ENCODE measurements around the gene ERC2. TPM values are rescaled to one million over a fixed set of nuclear protein-coding genes. Genes with fewer than 3 reads are reported as not detected.
A peak's percentile ranks its signal among the peaks of the same experiment; 100 is the strongest.

Gene ERC2
- polyA plus RNA-seq, 3 donors = not detected

- Histone ChIP-seq H3K79me2 (ENCODE audit: insufficient read depth, low read length) (no peaks in the 10 kb centered on the region), H2AFZ (ENCODE audit: insufficient read depth, low read depth, low read length, poor library complexity, severe bottlenecking) (peak overlapping the region; percentile 26), H3K36me3 (replicated peaks in 1 of 2; ENCODE audit: control insufficient read depth in 1 of 2, insufficient read depth in 2 of 2, low read length in 2 of 2) (no peaks in the 10 kb centered on the region), H3K9ac (ENCODE audit: insufficient read depth, low read length, poor library complexity, severe bottlenecking) (no peak overlapping the region), H3K9me3 (replicated peaks in 1 of 2; ENCODE audit: control insufficient read depth in 1 of 2, insufficient read depth in 1 of 2, low read length in 2 of 2) (no peaks in the 10 kb centered on the region), H4K20me1 (ENCODE audit: insufficient read depth, low read length) (no peaks in the 10 kb centered on the region), H3K27me3 (ENCODE audit: control insufficient read depth in 2 of 2, insufficient read depth in 2 of 2, low read length in 2 of 2) (no peaks in the 10 kb centered on the region), H3K4me1 (ENCODE audit: control insufficient read depth in 1 of 2, insufficient read depth in 2 of 2, low read length in 2 of 2) (peaks cover 62 to 66% of the 10 kb centered on the region in 2 donors), H3K4me3 (replicated peaks in 1 of 3; ENCODE audit: low read depth in 2 of 3, low read length in 3 of 3) (peak overlapping the region in 1 of 3 experiments; percentile 4), H3K4me2 (replicated peaks; ENCODE audit: extremely low read depth, low read length, poor library complexity, severe bottlenecking) (no peak overlapping the region), H3K27ac (ENCODE audit: low read depth in 1 of 2, low read length in 2 of 2) (peak overlapping the region in 1 of 2 donors; percentile 74)
- Mint-ChIP-seq H3K4me1 (peaks cover 63% of the 10 kb centered on the region), H3K27ac (peak overlapping the region in 2 of 7 donors; percentile 56 to 81), H3K9me3 (peaks cover 0 to 2% (median 0%) of the 10 kb centered on the region in 7 donors), H3K36me3 (no peaks in the 10 kb centered on the region), H3K4me3 (no peak overlapping the region), H3K27me3 (ENCODE audit: low read depth in 3 of 3) (peaks cover 0 to 4% (median 2%) of the 10 kb centered on the region in 3 donors)
- WGBS (ENCODE audit: insufficient coverage) = 100% methylated on average over 1 of the region's 4 CpGs
- no peak for DNase-seq
- TF ChIP-seq CTCF (IDR thresholded peaks at IDR 0.05) = no peak
- intact Hi-C loops (cut with micrococcal nuclease) = no loop called here
Observed at GRCh38 chr3:55617385-55617784, 850.9 kb downstream of the ERC2 start.

- Histone ChIP-seq H3K4me3 (replicated peaks in 1 of 3; ENCODE audit: low read depth in 2 of 3, low read length in 3 of 3) (peak overlapping the region in 1 of 3 experiments; percentile 4), H3K9me3 (replicated peaks in 1 of 2; ENCODE audit: control insufficient read depth in 1 of 2, insufficient read depth in 1 of 2, low read length in 2 of 2) (no peaks in the 10 kb centered on the region), H3K4me1 (ENCODE audit: control insufficient read depth in 1 of 2, insufficient read depth in 2 of 2, low read length in 2 of 2) (peaks cover 67 to 72% of the 10 kb centered on the region in 2 donors), H3K79me2 (ENCODE audit: insufficient read depth, low read length) (no peaks in the 10 kb centered on the region), H3K27ac (ENCODE audit: low read depth in 1 of 2, low read length in 2 of 2) (peak overlapping the region; percentile 49 to 74), H3K36me3 (replicated peaks in 1 of 2; ENCODE audit: control insufficient read depth in 1 of 2, insufficient read depth in 2 of 2, low read length in 2 of 2) (no peaks in the 10 kb centered on the region), H3K27me3 (ENCODE audit: control insufficient read depth in 2 of 2, insufficient read depth in 2 of 2, low read length in 2 of 2) (no peaks in the 10 kb centered on the region), H4K20me1 (ENCODE audit: insufficient read depth, low read length) (no peaks in the 10 kb centered on the region), H3K4me2 (replicated peaks; ENCODE audit: extremely low read depth, low read length, poor library complexity, severe bottlenecking) (no peak overlapping the region), H2AFZ (ENCODE audit: insufficient read depth, low read depth, low read length, poor library complexity, severe bottlenecking) (peak overlapping the region; percentile 26), H3K9ac (ENCODE audit: insufficient read depth, low read length, poor library complexity, severe bottlenecking) (no peak overlapping the region)
- no peak overlapping the region for H3K4me3 Mint-ChIP-seq
- DNase-seq = no peak
- peaks cover 0 to 2% (median 0%) of the 10 kb centered on the region in 7 donors for H3K9me3 Mint-ChIP-seq
- H3K27ac Mint-ChIP-seq = peak overlapping the region in 5 of 7 donors; percentile 27 to 74 (median 56)
- H3K4me1 Mint-ChIP-seq = peaks cover 66% of the 10 kb centered on the region
- intact Hi-C loops (cut with micrococcal nuclease) = no loop called here
- no peak for TF ChIP-seq CTCF (IDR thresholded peaks at IDR 0.05)
- no CpG with 5 or more reads among the region's 3 CpGs for WGBS (ENCODE audit: insufficient coverage)
- H3K27me3 Mint-ChIP-seq (ENCODE audit: low read depth in 3 of 3) = peaks cover 0 to 4% (median 0%) of the 10 kb centered on the region in 3 donors
- H3K36me3 Mint-ChIP-seq = no peaks in the 10 kb centered on the region
Observed at GRCh38 chr3:55616803-55617202, 851.5 kb downstream of the ERC2 start.

Measured in CD14-positive monocyte (primary cell).